Activated CD4-positive, alpha-beta T cell treated with anti-CD3 and anti-CD28 coated beads for 36 hours (primary cell): Measurements from ENCODE around the gene SCTR. TPM values are rescaled to one million over a fixed set of nuclear protein-coding genes. Genes with fewer than 3 reads are reported as not detected.

Source experiments
- ATAC-seq: fragments of 200-7000 bp; cut with Tn5 transposase; one replicate; pipeline ENCODE4 v1.10.0; 2021; ENCODE audit warnings: mild to moderate bottlenecking, moderate library complexity
- CTCF ChIA-PET: fragments of 350-600 bp; sonication (Branson Sonifier 250); formaldehyde crosslinking; loops from one replicate; lab custom pipeline; 2021; ENCODE audit warnings: antibody characterized with exemption; lab: Charles Lee
- POLR2A ChIA-PET: fragments of 350-600 bp; sonication (Branson Sonifier 250); formaldehyde crosslinking; loops from one replicate; lab custom pipeline; 2021; ENCODE audit warnings: antibody characterized with exemption, inconsistent platforms; lab: Charles Lee
- DNase-seq: peaks from one replicate; pipeline ENCODE4 v3.0.0-alpha.2; 2020
- H3K27ac Mint-ChIP-seq: one replicate; pipeline ENCODE4 v1.8.0; 2021; ENCODE audit warnings: mixed read lengths
- H3K27me3 Mint-ChIP-seq: one replicate; pipeline ENCODE4 v1.8.0; 2021; ENCODE audit warnings: mixed read lengths
- H3K36me3 Mint-ChIP-seq: one replicate; pipeline ENCODE4 v1.8.0; 2021; ENCODE audit warnings: low read depth, mixed read lengths
- H3K4me1 Mint-ChIP-seq: one replicate; pipeline ENCODE4 v1.8.0; 2021; ENCODE audit warnings: mixed read lengths
- H3K4me3 Mint-ChIP-seq: one replicate; pipeline ENCODE4 v1.8.0; 2021; ENCODE audit warnings: mild to moderate bottlenecking, moderate library complexity, mixed read lengths
- H3K9me3 Mint-ChIP-seq: one replicate; pipeline ENCODE4 v1.8.0; 2021; ENCODE audit warnings: low read depth, mixed read lengths
- intact Hi-C, 2 experiments: fragments of 100-400 bp; cut with DNase I in 1 of 2; cut with micrococcal nuclease in 1 of 2; formaldehyde crosslinking; loops; one replicate each; pipeline versions ENCODE4 v1.14.2 to v1.15.1; 2022 to 2024; cut with DNase I, micrococcal nuclease
- total RNA-seq, 2 experiments: library from RNA; stranded (reverse); gene quantifications; one replicate each; pipeline ENCODE4 v1.2.3, GENCODE V29; 2021

Gene SCTR
- total RNA-seq, 2 experiments from 2014 or later = not detected

GRCh38 chr2:119478978-119479295 lies 45.3 kb downstream of the SCTR start:
- no peaks in the 10 kb centered on the region for H3K9me3 Mint-ChIP-seq
- POLR2A ChIA-PET = no interaction called here
- H3K27ac Mint-ChIP-seq = no peak overlapping the region
- intact Hi-C loops = loop anchor here in 1 of 2 experiments (10.0 kb wide), 2 partner anchors 244 to 464 kb away; no protein-coding TSS in a partner anchor
- DNase-seq = no peak
- ATAC-seq = no peak
- H3K4me1 Mint-ChIP-seq = no peaks in the 10 kb centered on the region
- CTCF ChIA-PET = interaction anchor here (0.6 to 5.0 kb wide), 8 partner anchors 10 to 595 kb away, joined by 3 to 43 read pairs (median 4); no protein-coding TSS in a partner anchor
- no peaks in the 10 kb centered on the region for H3K36me3 Mint-ChIP-seq
- H3K27me3 Mint-ChIP-seq = peaks cover 9% of the 10 kb centered on the region
- H3K4me3 Mint-ChIP-seq = no peak overlapping the region

GRCh38 chr2:119478188-119478977 lies 45.9 kb downstream of the SCTR start:
- ChIA-PET CTCF (interaction anchor here (0.6 to 5.0 kb wide), 7 partner anchors 11 to 356 kb away, joined by 3 to 43 read pairs (median 5); no protein-coding TSS in a partner anchor), POLR2A (no interaction called here)

DNA sequence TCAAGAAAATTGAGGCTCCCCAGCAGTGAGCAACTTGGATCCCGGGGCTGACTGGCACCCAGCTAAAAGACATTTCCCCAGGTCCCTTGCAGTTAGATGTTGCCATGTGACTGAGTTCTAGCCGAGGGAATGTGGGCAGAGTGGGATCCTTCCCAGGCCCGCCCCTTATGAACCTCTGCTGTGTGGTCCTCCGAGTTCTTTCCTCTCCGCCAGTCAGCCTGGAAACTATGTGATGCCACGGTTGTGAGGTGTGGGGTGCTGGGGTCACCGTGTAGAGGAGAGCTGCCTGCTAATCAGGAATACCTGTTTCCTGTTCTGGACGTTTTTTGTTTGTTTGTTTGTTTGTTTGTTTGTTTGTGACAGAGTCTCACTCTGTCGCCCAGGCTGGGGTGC lies 47.2 kb downstream of the SCTR start:
- no peak overlapping the region for H3K27ac Mint-ChIP-seq
- H3K4me1 Mint-ChIP-seq = no peaks in the 10 kb centered on the region
- DNase-seq (no peak), ATAC-seq (no peak)
- CTCF ChIA-PET = interaction anchor here (0.7 to 5.0 kb wide), 17 partner anchors 9 to 596 kb away, joined by 3 to 43 read pairs (median 4); no protein-coding TSS in a partner anchor
- intact Hi-C loops = loop anchor here (2.0 to 10.0 kb wide), 3 partner anchors 242 to 596 kb away; no protein-coding TSS in a partner anchor
- POLR2A ChIA-PET = no interaction called here
- H3K9me3 Mint-ChIP-seq = no peaks in the 10 kb centered on the region
- no peak overlapping the region for H3K4me3 Mint-ChIP-seq
- no peaks in the 10 kb centered on the region for H3K36me3 Mint-ChIP-seq
- H3K27me3 Mint-ChIP-seq = peaks cover 8% of the 10 kb centered on the region

More at GRCh38 chr2:119478188-119478977, 45.9 kb downstream of the SCTR start:
- Mint-ChIP-seq H3K4me1 (no peaks in the 10 kb centered on the region), H3K27ac (no peak overlapping the region), H3K9me3 (no peaks in the 10 kb centered on the region), H3K4me3 (no peak overlapping the region), H3K27me3 (peaks cover 8% of the 10 kb centered on the region), H3K36me3 (no peaks in the 10 kb centered on the region)
- DNase-seq (no peak), ATAC-seq (no peak)
- intact Hi-C loops = loop anchor here in 1 of 2 experiments (10.0 kb wide), 2 partner anchors 244 to 464 kb away; no protein-coding TSS in a partner anchor

- intact Hi-C loops = loop anchor here (1.0 to 10.0 kb wide), 5 partner anchors 69 to 596 kb away; no protein-coding TSS in a partner anchor
- no peaks in the 10 kb centered on the region for H3K9me3 Mint-ChIP-seq
- H3K36me3 Mint-ChIP-seq = no peaks in the 10 kb centered on the region
- CTCF ChIA-PET = interaction anchor here (0.6 to 5.0 kb wide), 24 partner anchors 9 to 599 kb away, joined by 3 to 43 read pairs (median 4); no protein-coding TSS in a partner anchor
- peaks cover 8% of the 10 kb centered on the region for H3K27me3 Mint-ChIP-seq
- peak; percentile 60 for DNase-seq
- POLR2A ChIA-PET = no interaction called here
- no peak overlapping the region for H3K4me3 Mint-ChIP-seq
- peak; percentile 79 for ATAC-seq
- H3K4me1 Mint-ChIP-seq = no peaks in the 10 kb centered on the region
- no peak overlapping the region for H3K27ac Mint-ChIP-seq
Observed at GRCh38 chr2:119476301-119477112, 47.8 kb downstream of the SCTR start.

- POLR2A ChIA-PET = no interaction called here
- Mint-ChIP-seq H3K4me3 (no peak overlapping the region), H3K36me3 (no peaks in the 10 kb centered on the region), H3K27ac (no peak overlapping the region), H3K4me1 (no peaks in the 10 kb centered on the region), H3K27me3 (peaks cover 8% of the 10 kb centered on the region), H3K9me3 (no peaks in the 10 kb centered on the region)
- CTCF ChIA-PET = interaction anchor here (0.8 to 5.0 kb wide), 16 partner anchors 10 to 598 kb away, joined by 3 to 43 read pairs (median 4); no protein-coding TSS in a partner anchor
- no peak for ATAC-seq
- intact Hi-C loops = loop anchor here (1.0 to 10.0 kb wide), 5 partner anchors 69 to 595 kb away; no protein-coding TSS in a partner anchor
- DNase-seq = no peak
Observed at GRCh38 chr2:119475857-119476244, 48.4 kb downstream of the SCTR start.

- H3K9me3 Mint-ChIP-seq = no peaks in the 10 kb centered on the region
- ChIA-PET POLR2A (no interaction called here), CTCF (interaction anchor here (1.0 to 5.0 kb wide), 4 partner anchors 20 to 71 kb away, joined by 3 to 43 read pairs (median 4); no protein-coding TSS in a partner anchor)
- ATAC-seq (no peak), DNase-seq (no peak)
- no peak overlapping the region for H3K27ac Mint-ChIP-seq
- no peak overlapping the region for H3K4me3 Mint-ChIP-seq
- peaks cover 8% of the 10 kb centered on the region for H3K27me3 Mint-ChIP-seq
- H3K36me3 Mint-ChIP-seq = no peaks in the 10 kb centered on the region
- intact Hi-C loops = loop anchor here in 1 of 2 experiments (10.0 kb wide), 2 partner anchors 241 to 461 kb away; no protein-coding TSS in a partner anchor
- no peaks in the 10 kb centered on the region for H3K4me1 Mint-ChIP-seq
Observed at GRCh38 chr2:119475225-119475856, 48.9 kb downstream of the SCTR start.

- Mint-ChIP-seq H3K27me3 (peaks cover 8% of the 10 kb centered on the region), H3K4me1 (no peaks in the 10 kb centered on the region), H3K9me3 (no peaks in the 10 kb centered on the region), H3K4me3 (no peak overlapping the region), H3K36me3 (no peaks in the 10 kb centered on the region), H3K27ac (no peak overlapping the region)
- CTCF ChIA-PET = interaction anchor here (1.0 to 5.0 kb wide), 2 partner anchors 21 to 65 kb away, joined by 3 to 43 read pairs; no protein-coding TSS in a partner anchor
- POLR2A ChIA-PET = no interaction called here
- intact Hi-C loops = loop anchor here in 1 of 2 experiments (10.0 kb wide), 2 partner anchors 240 to 460 kb away; no protein-coding TSS in a partner anchor
- no peak for ATAC-seq
- no peak for DNase-seq
Observed at GRCh38 chr2:119474371-119475224, 49.7 kb downstream of the SCTR start.

DNA sequence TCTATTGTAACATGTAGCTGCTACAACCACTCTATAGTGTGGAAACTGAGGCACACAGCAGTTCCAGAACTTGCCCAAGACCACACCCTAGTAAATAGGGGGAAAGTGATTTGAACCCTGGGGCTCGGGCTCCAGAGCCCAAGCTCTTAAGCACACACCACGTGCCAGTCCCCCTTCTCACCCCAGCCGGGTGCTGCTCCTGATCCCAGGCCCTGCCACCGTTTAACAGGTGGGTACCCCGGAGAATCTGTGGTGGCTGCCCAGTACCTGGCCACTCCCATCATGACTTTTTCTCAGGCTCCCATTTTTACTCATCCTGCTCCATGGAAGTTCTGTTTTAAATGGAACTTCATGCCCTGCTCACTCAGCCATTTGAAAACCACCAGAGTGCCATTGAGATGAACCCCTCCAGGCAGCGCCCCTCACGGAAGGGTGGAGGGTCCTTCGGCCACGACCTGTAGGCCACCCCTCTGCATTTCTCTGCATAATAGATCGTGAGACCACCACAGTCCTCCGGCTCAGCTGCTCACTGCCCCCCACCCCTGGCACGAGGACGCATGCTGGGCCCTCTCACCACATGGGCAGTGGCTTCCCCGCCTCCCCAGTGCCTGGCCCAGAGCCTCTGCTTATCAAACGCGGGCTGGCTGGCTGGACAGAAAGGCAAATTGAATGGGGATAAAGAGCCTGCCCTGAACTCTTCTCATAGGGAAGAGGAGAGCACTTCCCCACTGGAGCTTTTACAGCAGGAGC lies 50.5 kb downstream of the SCTR start:
- no peak for ATAC-seq
- Mint-ChIP-seq H3K36me3 (no peaks in the 10 kb centered on the region), H3K9me3 (no peaks in the 10 kb centered on the region), H3K27ac (no peak overlapping the region), H3K27me3 (peaks cover 8% of the 10 kb centered on the region), H3K4me1 (no peaks in the 10 kb centered on the region), H3K4me3 (no peak overlapping the region)
- DNase-seq = no peak
- CTCF ChIA-PET = interaction anchor here (0.5 kb wide), 1 partner anchor 35 kb away, joined by 3 read pairs; no protein-coding TSS in a partner anchor
- intact Hi-C loops = loop anchor here in 1 of 2 experiments (10.0 kb wide), 2 partner anchors 239 to 459 kb away; no protein-coding TSS in a partner anchor
- POLR2A ChIA-PET = no interaction called here

- no peak overlapping the region for H3K4me3 Mint-ChIP-seq
- H3K4me1 Mint-ChIP-seq = no peaks in the 10 kb centered on the region
- no peaks in the 10 kb centered on the region for H3K9me3 Mint-ChIP-seq
- POLR2A ChIA-PET = no interaction called here
- ATAC-seq (no peak), DNase-seq (no peak)
- CTCF ChIA-PET = no interaction called here
- H3K27ac Mint-ChIP-seq = no peak overlapping the region
- intact Hi-C loops = loop anchor here in 1 of 2 experiments (10.0 kb wide), 2 partner anchors 238 to 458 kb away; no protein-coding TSS in a partner anchor
- no peaks in the 10 kb centered on the region for H3K36me3 Mint-ChIP-seq
- H3K27me3 Mint-ChIP-seq = peaks cover 8% of the 10 kb centered on the region
Observed at GRCh38 chr2:119472749-119473148, 51.5 kb downstream of the SCTR start.
